Naive thymus-derived CD4-positive, alpha-beta T cell (primary cell): ENCODE results near the gene DENND1A. TPM values are rescaled to one million over a fixed set of nuclear protein-coding genes. Genes with fewer than 3 reads are reported as not detected.

Experiments
- ATAC-seq: fragments of 150-1000 bp; cut with Tn5 transposase; 2 replicates; pipeline ENCODE4 v1.10.0; 2021; ENCODE audit warnings: mild to moderate bottlenecking, moderate library complexity
- CTCF ChIA-PET: fragments of 350-600 bp; sonication (Branson Sonifier 250); formaldehyde crosslinking; loops from one replicate; lab custom pipeline; 2021; ENCODE audit warnings: antibody characterized with exemption; lab: Charles Lee
- POLR2A ChIA-PET: fragments of 350-600 bp; sonication (Branson Sonifier 250); formaldehyde crosslinking; loops from one replicate; lab custom pipeline; 2021; ENCODE audit warnings: antibody characterized with exemption, inconsistent platforms; lab: Charles Lee
- DNase-seq, 9 donors: peaks; one replicate each; pipeline versions ENCODE4 v3.0.0 to v3.0.0-alpha.2; 2020 to 2022; ENCODE audit warnings: mixed read lengths in 1 of 9
- H3K27ac ChIP-seq: one replicate; pipeline ENCODE4 v1.7.0; 2013; ENCODE audit warnings: mild to moderate bottlenecking, low read depth, low read length, moderate library complexity
- H3K27me3 ChIP-seq, 2 donors: one replicate each; pipeline ENCODE4 v1.7.0; 2013; ENCODE audit warnings: low read length in 2 of 2, mild to moderate bottlenecking in 2 of 2, moderate library complexity in 2 of 2; ENCODE audit not compliant: control insufficient read depth in 2 of 2, insufficient read depth in 2 of 2
- H3K36me3 ChIP-seq, 3 experiments: 1 replicate in 2 of 3; 2 replicates in 1 of 3; pipeline ENCODE4 v1.7.0; 2013; ENCODE audit warnings: low read length in 3 of 3, mild to moderate bottlenecking in 3 of 3, moderate library complexity in 1 of 3; ENCODE audit not compliant: insufficient read depth in 3 of 3, control insufficient read depth in 2 of 3
- H3K4me1 ChIP-seq, 2 donors: one replicate each; pipeline ENCODE4 v1.7.0; 2013; ENCODE audit warnings: low read length in 2 of 2, mild to moderate bottlenecking in 2 of 2, moderate library complexity in 1 of 2; ENCODE audit not compliant: control insufficient read depth in 2 of 2, insufficient read depth in 2 of 2
- H3K4me3 ChIP-seq: 2 replicates; pipeline ENCODE4 v1.7.0; 2013; ENCODE audit warnings: mild to moderate bottlenecking, low read length
- H3K9me3 ChIP-seq, 3 experiments: 1 replicate in 2 of 3; 2 replicates in 1 of 3; pipeline ENCODE4 v1.7.0; 2013; ENCODE audit warnings: low read length in 3 of 3; ENCODE audit not compliant: control insufficient read depth in 2 of 3
- H3K27ac Mint-ChIP-seq, 9 donors: one replicate each; pipeline ENCODE4 v1.8.0; 2020 to 2022; ENCODE audit warnings: mixed read lengths in 9 of 9, mild to moderate bottlenecking in 8 of 9, moderate library complexity in 5 of 9, inconsistent platforms in 2 of 9
- H3K27me3 Mint-ChIP-seq, 5 donors: one replicate each; pipeline ENCODE4 v1.8.0; 2021 to 2022; ENCODE audit warnings: mixed read lengths in 5 of 5, mild to moderate bottlenecking in 1 of 5
- H3K36me3 Mint-ChIP-seq, 5 donors: one replicate each; pipeline ENCODE4 v1.8.0; 2020 to 2022; ENCODE audit warnings: mixed read lengths in 5 of 5, mild to moderate bottlenecking in 3 of 5, inconsistent platforms in 1 of 5
- H3K4me1 Mint-ChIP-seq, 7 donors: one replicate each; pipeline ENCODE4 v1.8.0; 2020 to 2022; ENCODE audit warnings: mixed read lengths in 7 of 7, mild to moderate bottlenecking in 3 of 7, inconsistent platforms in 1 of 7
- H3K4me3 Mint-ChIP-seq, 10 donors: one replicate each; pipeline ENCODE4 v1.8.0; 2020 to 2022; ENCODE audit warnings: mild to moderate bottlenecking in 10 of 10, mixed read lengths in 10 of 10, moderate library complexity in 6 of 10, inconsistent platforms in 2 of 10
- H3K9me3 Mint-ChIP-seq, 11 donors: one replicate each; pipeline ENCODE4 v1.8.0; 2020 to 2022; ENCODE audit warnings: mixed read lengths in 11 of 11, mild to moderate bottlenecking in 4 of 11, inconsistent platforms in 1 of 11, moderate library complexity in 1 of 11
- intact Hi-C, 2 donors: fragments of 100-400 bp; cut with micrococcal nuclease; formaldehyde crosslinking; loops; one replicate each; pipeline ENCODE4 v1.15.1; 2023
- polyA plus RNA-seq, 2 donors: library from polyadenylated mRNA; unstranded; fragments of 300-500 nt; fragmentation: Illumina TruSeq; gene quantifications; one replicate each; pipeline ENCODE4 v1.2.3, GENCODE V29; 2021
- total RNA-seq, 6 experiments: library from RNA in 5 of 6; stranded (reverse) in 5 of 6; gene quantifications; 1 replicate in 5 of 6; 2 replicates in 1 of 6; pipeline ENCODE4 v1.2.3 and lab custom pipeline; 2021 to 2026

Gene DENND1A
- total and polyA plus RNA-seq, 7 experiments from 2014 or later: 4.6 to 41.1 (median 16.5) TPM

GRCh38 chr9:123715258-123715657 lies 214.7 kb downstream of the DENND1A start:
- no peaks in the 10 kb centered on the region for H3K4me1 ChIP-seq
- no peaks in the 10 kb centered on the region for H3K36me3 ChIP-seq
- peaks cover 0 to 23% (median 14%) of the 10 kb centered on the region in 5 donors for H3K36me3 Mint-ChIP-seq
- intact Hi-C loops: no loop called here
- ChIA-PET POLR2A (no interaction called here), CTCF (no interaction called here)
- ATAC-seq (no peak), DNase-seq (no peak)
- H3K27me3 Mint-ChIP-seq: no peaks in the 10 kb centered on the region
- H3K4me3 ChIP-seq: no peak overlapping the region
- H3K9me3 Mint-ChIP-seq: peaks cover 0 to 13% (median 3%) of the 10 kb centered on the region in 11 donors
- peaks cover 0 to 3% (median 0%) of the 10 kb centered on the region in 3 experiments for H3K9me3 ChIP-seq
- H3K27ac ChIP-seq: no peak overlapping the region
- H3K4me3 Mint-ChIP-seq: no peak overlapping the region
- no peaks in the 10 kb centered on the region for H3K4me1 Mint-ChIP-seq
- no peak overlapping the region for H3K27ac Mint-ChIP-seq
- no peaks in the 10 kb centered on the region for H3K27me3 ChIP-seq

- ChIA-PET POLR2A (no interaction called here), CTCF (no interaction called here)
- H3K27ac Mint-ChIP-seq: no peak overlapping the region
- Histone ChIP-seq H3K36me3 (no peaks in the 10 kb centered on the region), H3K4me1 (no peaks in the 10 kb centered on the region), H3K9me3 (no peaks in the 10 kb centered on the region), H3K27me3 (no peaks in the 10 kb centered on the region), H3K27ac (no peak overlapping the region), H3K4me3 (no peak overlapping the region)
- ATAC-seq (no peak), DNase-seq (no peak)
- no peaks in the 10 kb centered on the region for H3K27me3 Mint-ChIP-seq
- H3K4me1 Mint-ChIP-seq: peaks cover 0 to 1% (median 0%) of the 10 kb centered on the region in 7 donors
- H3K36me3 Mint-ChIP-seq: peaks cover 0 to 12% (median 9%) of the 10 kb centered on the region in 5 donors
- intact Hi-C loops: no loop called here
- H3K4me3 Mint-ChIP-seq: no peak overlapping the region
- H3K9me3 Mint-ChIP-seq: peaks cover 0 to 6% (median 0%) of the 10 kb centered on the region in 11 donors
Measured at GRCh38 chr9:123713282-123713681, 216.6 kb downstream of the DENND1A start.

GRCh38 chr9:123712399-123712798 lies 217.5 kb downstream of the DENND1A start:
- DNase-seq: no peak
- CTCF ChIA-PET: no interaction called here
- H3K4me1 Mint-ChIP-seq: peaks cover 0 to 1% (median 0%) of the 10 kb centered on the region in 7 donors

GRCh38 chr9:123710299-123710698 lies 219.6 kb downstream of the DENND1A start:
- POLR2A ChIA-PET: interaction anchor here (0.6 kb wide), 1 partner anchor 11 kb away, joined by 3 read pairs; no protein-coding TSS in a partner anchor
- Histone ChIP-seq H3K4me1 (no peaks in the 10 kb centered on the region), H3K27me3 (no peaks in the 10 kb centered on the region), H3K36me3 (no peaks in the 10 kb centered on the region), H3K9me3 (no peaks in the 10 kb centered on the region), H3K27ac (no peak overlapping the region), H3K4me3 (no peak overlapping the region)
- Mint-ChIP-seq H3K27ac (no peak overlapping the region), H3K36me3 (peaks cover 3 to 29% (median 25%) of the 10 kb centered on the region in 5 donors), H3K27me3 (no peaks in the 10 kb centered on the region), H3K4me3 (no peak overlapping the region), H3K4me1 (peaks cover 0 to 1% (median 0%) of the 10 kb centered on the region in 7 donors), H3K9me3 (peaks cover 2 to 16% (median 7%) of the 10 kb centered on the region in 11 donors)
- DNase-seq (no peak), ATAC-seq (no peak)
- CTCF ChIA-PET: interaction anchor here (0.7 kb wide), 1 partner anchor 1611 kb away, joined by 3 read pairs; no protein-coding TSS in a partner anchor
- intact Hi-C loops: no loop called here

More at GRCh38 chr9:123712399-123712798, 217.5 kb downstream of the DENND1A start:
- Histone ChIP-seq H3K4me3 (no peak overlapping the region), H3K36me3 (no peaks in the 10 kb centered on the region), H3K4me1 (no peaks in the 10 kb centered on the region), H3K9me3 (no peaks in the 10 kb centered on the region), H3K27me3 (no peaks in the 10 kb centered on the region), H3K27ac (no peak overlapping the region)
- intact Hi-C loops: no loop called here
- no peak for ATAC-seq
- H3K27ac Mint-ChIP-seq: no peak overlapping the region
- no peak overlapping the region for H3K4me3 Mint-ChIP-seq
- peaks cover 0 to 18% (median 15%) of the 10 kb centered on the region in 5 donors for H3K36me3 Mint-ChIP-seq
- H3K9me3 Mint-ChIP-seq: peaks cover 0 to 12% (median 4%) of the 10 kb centered on the region in 11 donors
- no peaks in the 10 kb centered on the region for H3K27me3 Mint-ChIP-seq
- POLR2A ChIA-PET: no interaction called here

GRCh38 chr9:123702483-123702882 lies 227.4 kb downstream of the DENND1A start:
- H3K27ac Mint-ChIP-seq: no peak overlapping the region
- no peak for ATAC-seq
- ChIA-PET POLR2A (no interaction called here), CTCF (no interaction called here)
- Histone ChIP-seq H3K4me3 (no peak overlapping the region), H3K27me3 (no peaks in the 10 kb centered on the region), H3K36me3 (no peaks in the 10 kb centered on the region), H3K27ac (no peak overlapping the region), H3K4me1 (no peaks in the 10 kb centered on the region), H3K9me3 (peaks cover 0 to 10% (median 0%) of the 10 kb centered on the region in 3 experiments)
- H3K4me1 Mint-ChIP-seq: peaks cover 0 to 2% (median 0%) of the 10 kb centered on the region in 7 donors
- intact Hi-C loops: no loop called here
- peaks cover 0 to 59% (median 36%) of the 10 kb centered on the region in 11 donors for H3K9me3 Mint-ChIP-seq
- no peak overlapping the region for H3K4me3 Mint-ChIP-seq
- H3K27me3 Mint-ChIP-seq: peaks cover 0 to 2% (median 0%) of the 10 kb centered on the region in 5 donors
- no peak for DNase-seq
- H3K36me3 Mint-ChIP-seq: peaks cover 11 to 66% (median 54%) of the 10 kb centered on the region in 5 donors

- Histone ChIP-seq H3K9me3 (peaks cover 0 to 7% (median 0%) of the 10 kb centered on the region in 3 experiments), H3K36me3 (no peaks in the 10 kb centered on the region), H3K4me3 (no peak overlapping the region), H3K27me3 (no peaks in the 10 kb centered on the region), H3K27ac (no peak overlapping the region), H3K4me1 (no peaks in the 10 kb centered on the region)
- intact Hi-C loops: no loop called here
- peaks cover 6 to 47% (median 31%) of the 10 kb centered on the region in 5 donors for H3K36me3 Mint-ChIP-seq
- ChIA-PET CTCF (no interaction called here), POLR2A (no interaction called here)
- no peak overlapping the region for H3K27ac Mint-ChIP-seq
- peaks cover 0 to 23% (median 12%) of the 10 kb centered on the region in 11 donors for H3K9me3 Mint-ChIP-seq
- H3K27me3 Mint-ChIP-seq: peaks cover 0 to 4% (median 0%) of the 10 kb centered on the region in 5 donors
- DNase-seq (no peak), ATAC-seq (no peak)
- H3K4me3 Mint-ChIP-seq: no peak overlapping the region
- peaks cover 0 to 3% (median 0%) of the 10 kb centered on the region in 7 donors for H3K4me1 Mint-ChIP-seq
Measured at GRCh38 chr9:123697686-123698085, 232.2 kb downstream of the DENND1A start.

GRCh38 chr9:123696476-123696875 lies 233.4 kb downstream of the DENND1A start:
- H3K27ac Mint-ChIP-seq: no peak overlapping the region
- no peak overlapping the region for H3K4me3 ChIP-seq
- H3K36me3 ChIP-seq: no peaks in the 10 kb centered on the region
- H3K9me3 Mint-ChIP-seq: peaks cover 0 to 11% (median 6%) of the 10 kb centered on the region in 11 donors
- no peak for ATAC-seq
- H3K4me1 ChIP-seq: no peaks in the 10 kb centered on the region
- H3K27ac ChIP-seq: no peak overlapping the region
- ChIA-PET POLR2A (no interaction called here), CTCF (no interaction called here)
- no peak for DNase-seq
- H3K9me3 ChIP-seq: no peaks in the 10 kb centered on the region
- H3K27me3 Mint-ChIP-seq: peaks cover 0 to 4% (median 0%) of the 10 kb centered on the region in 5 donors
- no peaks in the 10 kb centered on the region for H3K27me3 ChIP-seq
- peaks cover 0 to 40% (median 21%) of the 10 kb centered on the region in 5 donors for H3K36me3 Mint-ChIP-seq
- H3K4me3 Mint-ChIP-seq: no peak overlapping the region
- H3K4me1 Mint-ChIP-seq: peaks cover 0 to 5% (median 0%) of the 10 kb centered on the region in 7 donors
- intact Hi-C loops: no loop called here
